Endometrial microvascular endothelial cells (primary cell): ENCODE measurements around the gene ZNF283. TPM values are rescaled to one million over a fixed set of nuclear protein-coding genes. Genes with fewer than 3 reads are reported as not detected.

Experiments used
- in situ Hi-C: cut with HindIII; loops from 2 replicates; pipeline ENCODE4 v1.10.0; 2017; ENCODE audit warnings: low sequenced_read_pairs, low pct_unique_long_range_greater_than_20kb; ENCODE audit errors: inconsistent ontology term
- total RNA-seq: library from RNA; depleted of rRNA; stranded (reverse); fragments of >200 nt; gene quantifications from one replicate; pipeline ENCODE4 v1.2.3, GENCODE V29; 2015; ENCODE audit errors: inconsistent ontology term

ZNF283 gene
- total RNA-seq, result 1.6 TPM

DNA sequence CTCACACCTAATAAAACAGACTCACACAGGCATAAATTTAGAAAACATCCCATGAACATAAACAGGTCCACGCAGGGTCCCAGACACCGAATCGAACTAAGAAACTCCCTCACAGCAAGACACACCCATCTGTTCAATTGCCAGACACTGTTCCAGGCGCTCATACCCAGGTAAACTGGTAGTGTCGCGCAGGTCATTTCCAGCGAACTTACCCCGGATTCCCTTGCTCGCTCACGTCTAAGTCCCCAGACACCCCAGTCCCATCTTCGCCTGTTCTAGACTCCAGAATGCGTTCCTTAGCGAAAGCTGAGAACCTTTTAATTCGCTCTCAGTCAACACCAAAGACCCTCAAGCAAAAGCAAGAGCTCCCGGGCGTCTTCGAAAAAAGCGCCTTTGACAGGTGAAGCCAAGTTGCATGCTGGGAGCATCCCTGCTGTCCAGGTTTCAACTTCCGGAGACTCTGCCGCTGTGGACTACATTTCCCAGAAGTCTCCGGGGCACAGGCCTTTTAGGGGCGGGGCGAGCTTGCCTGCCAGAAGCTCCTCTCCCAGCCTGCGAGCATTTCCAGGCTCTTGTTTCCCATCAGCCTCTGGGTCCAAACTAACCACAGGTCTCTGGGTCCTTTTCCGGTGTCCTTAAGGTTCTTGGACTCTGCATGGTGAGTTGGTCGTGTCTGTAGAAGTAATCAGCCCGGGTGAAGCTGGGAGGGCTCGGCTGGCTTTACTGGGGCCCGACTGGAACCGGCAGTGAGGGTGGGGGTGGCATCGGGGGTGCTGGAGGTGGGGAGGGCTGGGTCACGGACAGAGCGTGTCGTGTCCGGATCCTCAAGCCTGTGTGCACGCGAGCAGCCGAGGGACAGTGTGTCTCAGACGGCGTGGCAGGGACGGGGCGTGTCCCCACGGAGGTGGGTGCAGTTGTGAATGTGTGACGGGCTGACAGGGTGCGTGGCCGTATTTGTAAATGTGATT, at the start of gene ZNF283:
TSS of gene ZNF283 (plus strand) at position 535 of the 968 bp plus-strand sequence. CDS start 6,184 bp downstream, outside the sequence.
- in situ Hi-C loops, result no loop called here

DNA sequence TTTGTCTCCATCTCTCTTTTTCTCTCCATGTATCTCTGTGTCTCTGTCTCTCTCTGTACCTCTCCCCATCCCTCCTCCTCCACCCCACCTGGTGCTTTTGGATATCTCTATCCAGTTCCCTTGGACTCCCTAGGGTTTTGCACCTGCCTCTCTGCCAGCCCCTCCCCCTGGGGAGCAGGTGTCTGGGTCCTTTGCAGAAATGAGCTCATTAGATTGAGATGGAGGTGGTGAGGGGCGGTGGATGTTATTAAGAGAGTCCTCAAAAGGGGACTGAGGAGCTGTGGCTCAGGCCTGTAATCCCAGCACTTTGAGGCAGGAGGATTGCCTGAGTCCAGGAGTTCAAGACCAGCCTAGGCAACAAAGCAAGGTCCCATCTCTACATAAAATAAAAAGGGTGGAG, 48.5 kb upstream of the ZNF283 start:
- in situ Hi-C loops, result no loop called here

DNA sequence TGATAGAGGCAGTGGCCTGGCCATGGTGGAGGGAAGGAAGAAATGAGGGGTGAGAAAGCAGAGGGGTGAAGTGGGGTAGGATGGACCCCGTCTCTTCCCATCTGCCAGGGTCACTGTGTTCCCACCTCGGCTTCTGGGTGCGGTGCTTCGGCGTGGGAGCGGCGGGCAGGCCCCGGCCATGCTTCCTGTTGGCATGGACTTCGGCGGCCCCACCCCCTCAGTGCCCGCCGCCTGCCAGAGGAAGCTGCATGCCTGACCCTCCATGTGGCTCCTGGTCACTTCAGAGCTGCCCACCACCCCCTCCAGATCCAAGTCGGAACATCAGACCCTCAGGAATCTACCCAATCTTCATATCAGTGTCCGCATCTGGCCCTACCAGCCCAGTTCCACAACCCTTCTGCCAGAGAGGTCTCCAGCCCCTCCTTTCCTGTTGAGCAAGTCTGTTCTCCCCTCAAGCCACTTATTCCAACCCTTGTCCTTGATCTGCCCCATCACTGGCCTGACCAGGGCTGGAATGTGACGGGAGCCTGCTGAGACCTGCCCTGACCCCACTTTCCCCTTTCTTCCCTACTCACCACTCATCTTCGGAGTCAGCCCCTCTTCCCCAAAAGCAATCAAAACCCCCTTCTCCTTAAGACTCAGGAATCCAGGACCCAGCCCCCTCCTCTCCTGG, 47.8 kb upstream of the ZNF283 start:
- in situ Hi-C loops, result no loop called here

DNA sequence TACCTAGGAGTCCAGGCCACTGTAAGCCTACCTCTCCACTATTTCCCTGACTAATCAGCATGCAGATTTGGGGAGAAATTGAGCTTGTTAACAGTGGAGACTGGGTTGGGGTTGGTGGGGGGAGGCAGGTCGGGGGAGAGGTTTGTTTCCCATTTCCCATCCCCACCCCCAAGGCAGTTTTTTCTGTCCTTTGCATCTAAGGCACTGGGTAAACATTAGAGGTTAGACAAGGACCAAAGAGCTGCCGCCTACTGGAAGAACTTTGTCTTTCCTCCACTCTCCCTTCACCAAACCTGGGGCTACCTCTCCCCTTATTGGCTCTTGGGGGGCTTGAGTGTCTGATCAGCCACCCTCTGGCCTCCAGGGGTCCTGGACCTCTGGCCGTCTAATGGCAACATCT, 47.3 kb upstream of the ZNF283 start:
- in situ Hi-C loops, result no loop called here

DNA sequence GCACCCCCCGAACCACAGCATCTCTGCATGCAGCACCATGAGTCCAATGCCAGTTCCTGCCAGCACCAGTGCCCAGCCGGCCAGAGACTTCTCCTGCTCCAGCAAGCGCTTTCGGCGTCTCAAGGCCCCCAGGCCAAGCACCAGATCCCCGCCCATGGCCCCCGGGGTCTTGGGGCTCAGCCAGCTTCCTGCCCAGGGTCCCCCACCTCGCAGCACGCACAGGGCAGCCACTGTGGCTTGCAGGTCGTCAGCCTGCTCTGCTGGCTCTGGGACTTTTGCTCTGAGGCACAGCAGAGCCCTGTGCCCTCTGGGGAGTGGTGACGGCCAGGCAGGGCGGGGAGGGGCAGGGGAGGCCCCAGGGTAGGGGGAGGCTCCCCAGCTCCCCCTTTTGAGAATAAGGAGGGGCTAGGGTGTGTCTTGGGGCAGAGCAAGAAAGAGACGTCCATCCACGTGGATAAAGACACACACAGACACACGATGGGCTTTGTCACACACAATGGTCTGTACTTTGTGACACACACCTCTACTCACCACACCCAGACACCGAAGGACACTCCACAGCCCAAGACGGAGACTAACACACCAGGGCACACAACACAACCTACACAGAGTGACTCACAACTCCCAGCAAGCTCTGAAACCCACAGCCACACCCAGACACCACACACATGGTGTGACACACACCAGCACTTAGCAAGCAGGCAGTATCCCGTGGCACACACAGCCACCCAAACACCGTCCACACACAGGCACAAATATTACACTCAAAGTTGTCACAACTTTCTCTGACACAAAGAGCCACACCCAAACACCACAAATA, 46.2 kb upstream of the ZNF283 start, which contains the start of gene KCNN4:
TSS of gene KCNN4 (minus strand) at position 268 of the 820 bp plus-strand sequence. CDS start at position 156, 112 bp downstream.
- in situ Hi-C loops, result no loop called here

DNA sequence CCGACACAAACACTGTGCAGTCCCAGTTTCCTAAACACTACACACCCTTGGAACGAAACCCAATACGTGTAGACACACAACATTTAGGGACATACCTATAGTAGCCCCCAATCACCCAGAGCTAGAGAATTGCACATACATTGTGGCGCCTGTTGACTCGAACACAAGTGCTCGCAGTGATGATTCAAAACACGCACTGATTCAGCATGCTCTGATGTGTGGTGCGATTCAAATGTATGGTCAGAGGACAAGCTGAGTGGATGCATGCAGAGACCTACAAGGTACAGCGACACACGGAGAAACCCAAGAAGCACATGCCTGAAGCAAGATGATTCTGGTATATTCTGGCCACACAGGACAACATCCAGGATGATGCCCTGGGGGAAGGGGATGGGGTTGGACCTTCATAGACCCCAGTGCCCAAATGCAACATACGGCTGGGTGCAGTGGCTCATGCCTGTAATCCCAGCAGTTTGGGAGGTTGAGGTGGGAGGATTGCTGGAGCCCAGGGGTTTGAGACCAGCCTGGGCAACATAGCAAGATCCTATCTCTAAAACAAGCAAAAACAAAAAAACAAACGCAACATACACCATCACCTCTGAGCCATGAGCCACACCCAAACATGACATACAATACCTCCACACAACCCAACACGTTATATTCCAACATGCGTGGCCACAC, 45.4 kb upstream of the ZNF283 start:
- in situ Hi-C loops, result no loop called here

DNA sequence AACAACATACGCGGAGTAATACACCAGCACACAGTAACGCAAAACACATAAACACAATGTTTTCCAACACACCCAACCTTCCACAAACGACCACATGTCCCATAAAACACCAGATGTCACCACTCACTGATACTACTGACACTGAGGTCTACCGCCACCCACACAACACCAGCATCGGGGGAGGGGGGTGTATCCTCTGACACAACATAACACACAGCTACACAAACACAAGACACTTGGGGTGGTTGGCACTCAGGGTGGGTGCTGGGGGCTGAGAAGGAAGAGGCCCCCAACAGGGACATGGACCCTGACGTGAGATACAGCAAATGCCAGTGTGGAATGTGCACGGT, 44.8 kb upstream of the ZNF283 start:
- in situ Hi-C loops, result no loop called here

DNA sequence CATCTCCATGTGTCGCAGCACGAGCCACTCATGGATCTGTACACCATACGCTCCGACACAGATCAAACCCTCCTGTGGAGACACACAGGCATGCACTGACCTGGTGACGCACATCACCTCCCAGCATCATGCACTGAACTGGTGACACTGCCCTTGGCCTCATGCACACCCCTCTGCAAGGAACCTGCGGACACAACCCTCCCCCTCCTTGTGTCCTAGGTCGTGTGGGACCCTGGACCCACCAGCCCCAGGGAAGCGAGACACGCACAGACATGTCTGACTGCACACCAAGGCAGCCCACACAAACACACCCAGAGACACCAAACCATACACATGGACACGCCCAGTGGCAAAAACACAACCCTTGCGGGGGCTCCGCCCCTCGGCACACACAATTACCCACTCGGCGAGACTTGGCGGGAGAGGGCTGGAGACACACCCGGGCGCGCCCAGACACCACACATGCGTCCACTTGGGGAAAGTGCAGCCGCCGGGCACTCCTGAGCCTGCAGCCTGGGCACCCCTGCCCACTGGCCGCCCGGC, 44.4 kb upstream of the ZNF283 start:
- in situ Hi-C loops, result no loop called here

DNA sequence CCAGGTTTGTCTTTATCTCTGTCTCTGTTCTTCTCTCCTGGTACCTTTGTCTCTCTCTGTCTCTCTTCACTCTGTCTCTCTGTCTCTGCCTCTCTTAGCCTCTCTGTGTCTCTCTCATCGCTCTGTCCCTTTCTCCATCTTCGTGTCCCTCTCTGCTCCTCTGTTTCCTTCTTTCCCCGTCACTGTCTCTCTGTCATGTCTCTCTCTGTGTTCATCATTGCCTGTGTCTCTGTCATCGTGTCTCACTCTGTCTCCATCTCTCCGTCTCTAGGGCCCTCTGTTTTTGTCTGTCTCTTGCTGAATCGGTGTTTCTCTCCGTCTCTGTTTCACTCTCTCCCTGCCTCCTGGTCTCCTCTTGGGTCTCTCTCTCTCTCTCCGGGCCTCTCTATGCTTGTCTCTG, 43.5 kb upstream of the ZNF283 start:
- in situ Hi-C loops, result no loop called here

DNA sequence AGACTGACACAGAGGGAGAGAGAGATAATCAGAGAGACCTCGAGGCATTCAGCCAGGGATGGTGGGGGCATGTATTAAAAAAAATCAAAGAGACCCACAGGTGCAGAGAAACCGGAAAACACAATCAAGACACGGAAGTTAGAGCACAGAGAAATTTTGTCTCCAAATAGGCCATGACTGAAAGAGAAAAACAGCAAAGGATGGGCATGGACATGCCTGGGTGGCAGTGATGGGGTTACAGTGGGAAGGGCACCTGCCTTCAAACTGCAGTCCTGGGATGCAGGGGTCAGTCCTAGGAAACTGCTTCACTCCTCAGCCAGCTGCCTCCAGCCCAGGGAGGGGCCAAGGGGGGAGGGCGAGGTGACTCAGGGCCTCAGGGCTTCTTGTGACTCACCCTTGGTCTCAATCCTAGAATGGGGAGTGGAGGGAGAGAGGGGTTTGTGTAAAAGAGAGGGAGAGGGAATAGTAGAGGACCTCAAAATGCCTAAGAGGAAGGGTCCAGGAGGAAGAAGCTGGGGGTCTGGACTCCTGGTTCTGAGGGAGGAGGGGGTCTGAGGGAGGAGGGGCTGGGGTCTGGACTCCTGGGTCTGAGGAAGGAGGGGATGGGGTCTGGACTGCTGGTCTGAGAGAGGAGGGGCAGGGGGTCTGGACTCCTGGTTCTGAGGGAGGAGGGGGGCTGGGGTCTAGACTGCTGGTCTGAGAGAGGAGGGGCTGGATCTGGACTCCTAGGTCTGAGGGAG, 42.7 kb upstream of the ZNF283 start:
- in situ Hi-C loops, result no loop called here

DNA sequence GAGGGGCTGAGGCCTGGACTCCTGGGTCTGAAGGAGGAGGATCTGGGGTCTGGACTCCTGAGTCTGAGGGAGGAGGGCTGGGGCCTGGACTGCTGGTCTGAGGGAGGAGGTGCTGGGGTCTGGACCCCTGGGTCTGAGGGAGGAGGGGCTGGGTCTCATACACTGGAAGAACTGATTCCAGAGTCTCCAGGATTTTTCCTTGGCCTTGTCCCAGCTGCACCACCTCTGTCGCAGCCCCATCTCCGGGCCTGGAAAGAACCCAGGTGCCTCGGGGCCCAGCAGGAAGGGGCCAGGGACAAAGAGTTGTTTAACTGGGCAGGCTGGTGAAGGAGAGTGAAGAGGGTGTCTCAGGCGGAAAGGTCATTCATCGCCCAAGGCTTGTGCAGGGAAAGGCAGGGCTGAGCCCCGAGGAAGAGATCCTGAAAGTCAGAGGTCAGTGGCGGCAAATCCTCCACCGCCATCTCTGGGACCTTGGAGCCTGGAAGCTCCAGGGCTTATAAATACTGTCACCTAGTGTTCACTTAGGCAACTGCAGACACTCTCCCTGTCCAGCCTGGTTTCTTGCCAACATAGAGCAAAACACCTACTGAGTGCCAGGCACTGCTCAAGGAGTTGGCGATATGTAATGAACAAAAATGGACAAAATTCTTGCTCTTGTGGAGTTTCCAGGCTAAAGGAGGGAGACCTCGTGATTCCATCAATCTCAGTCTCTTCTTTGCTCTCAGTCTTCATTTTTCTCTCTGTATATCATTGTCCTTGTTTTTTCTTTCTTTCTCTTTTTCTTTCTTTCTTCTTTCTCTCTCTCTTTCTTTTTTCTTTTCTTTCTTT, 41.9 kb upstream of the ZNF283 start:
- in situ Hi-C loops, result no loop called here

DNA sequence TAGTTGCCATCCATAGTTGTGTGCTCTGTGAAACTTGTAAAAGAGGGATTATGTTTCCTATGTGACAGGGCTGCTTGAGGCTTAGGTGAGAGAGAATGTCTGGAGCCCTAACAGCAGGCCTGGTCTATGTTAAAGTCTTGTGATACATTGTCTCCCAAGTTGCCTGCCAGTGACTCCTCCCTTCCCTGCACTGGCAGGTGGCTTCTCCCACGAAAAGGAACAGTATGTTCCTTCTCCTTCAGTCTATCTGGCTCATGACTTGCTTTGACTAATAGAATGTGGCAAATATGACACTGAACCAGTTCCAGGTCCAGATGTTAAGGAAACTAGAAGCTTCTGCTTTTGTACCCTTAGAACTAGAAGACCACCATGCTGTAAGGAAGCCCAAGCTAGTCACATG, 40.5 kb upstream of the ZNF283 start:
- in situ Hi-C loops, result no loop called here

DNA sequence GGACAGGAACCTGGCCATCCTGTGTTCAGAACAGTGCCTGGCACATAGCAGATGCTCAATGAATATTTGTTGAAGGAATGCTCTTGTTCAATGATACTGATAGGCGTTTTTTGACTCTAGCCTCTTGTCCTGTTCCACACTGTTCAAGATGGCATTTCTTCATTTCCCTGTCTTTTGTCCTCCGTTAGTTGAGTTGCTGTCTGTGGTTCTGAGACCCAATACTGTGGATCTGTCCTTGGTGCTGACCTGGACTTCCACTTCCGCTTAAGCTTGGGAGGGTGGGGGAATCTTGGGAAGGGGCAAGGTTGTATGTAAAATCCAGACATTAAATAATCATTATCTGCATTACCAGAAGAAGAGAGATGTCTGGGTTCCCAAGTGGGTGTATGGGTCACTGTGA, 38.1 kb upstream of the ZNF283 start:
- in situ Hi-C loops, result no loop called here

DNA sequence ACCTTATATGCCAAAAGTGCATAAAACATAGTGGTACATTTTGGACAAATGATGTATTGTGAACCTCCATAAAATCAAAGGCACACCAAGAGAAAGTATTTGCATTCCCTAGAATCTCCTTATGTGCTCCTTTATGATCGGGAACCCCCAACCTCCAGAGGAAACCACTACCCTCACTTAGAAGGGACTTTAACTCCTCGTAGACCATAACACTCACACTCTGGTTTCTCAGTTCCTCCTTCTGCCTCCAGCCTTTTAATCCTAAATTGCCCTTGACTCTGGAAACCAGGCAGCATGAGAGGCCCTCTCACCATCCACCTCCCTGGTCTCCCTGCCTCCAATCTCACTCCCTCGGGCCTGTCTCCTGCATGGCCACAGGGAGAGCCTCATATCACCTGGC, 36.5 kb upstream of the ZNF283 start:
- in situ Hi-C loops, result no loop called here

DNA sequence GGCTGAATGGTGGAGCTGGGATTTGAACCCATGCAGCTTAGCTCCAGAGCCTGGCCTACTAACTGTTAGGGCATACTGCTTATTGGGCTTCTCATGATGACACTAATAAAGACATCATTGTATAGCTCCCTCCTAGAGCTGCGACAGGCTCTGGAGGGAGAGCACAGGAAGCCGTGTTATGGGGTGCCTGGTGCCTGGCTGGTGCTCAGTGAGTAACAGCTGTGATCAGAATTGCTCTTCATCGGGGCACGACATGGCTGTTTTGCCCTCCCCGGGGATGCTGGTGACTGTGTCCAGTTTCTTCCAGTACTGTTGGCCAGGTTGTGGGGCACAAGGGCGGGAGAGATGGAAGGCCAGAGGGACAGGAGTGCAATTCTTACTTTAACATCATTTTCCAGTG, 30.0 kb upstream of the ZNF283 start:
- in situ Hi-C loops, result no loop called here

DNA sequence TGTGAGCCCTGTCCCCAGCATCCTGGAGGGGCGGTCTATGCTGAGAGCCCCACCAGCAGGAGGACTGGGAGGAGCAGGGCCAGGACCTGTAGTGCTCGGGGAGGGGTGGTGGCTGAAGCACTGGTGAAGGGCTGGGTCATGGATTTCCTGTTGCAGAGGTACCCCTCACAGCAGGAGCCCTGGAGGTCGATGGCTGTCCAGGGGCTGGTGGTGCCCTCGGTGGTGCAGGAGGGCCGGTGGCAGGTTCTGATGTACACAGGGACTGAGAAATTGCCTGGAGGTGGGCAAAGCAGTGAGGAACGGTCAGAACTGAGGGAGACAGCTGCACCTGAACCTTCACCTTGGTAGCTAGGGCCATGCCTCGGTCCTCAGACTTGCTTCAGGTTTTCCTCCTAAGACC, 29.6 kb upstream of the ZNF283 start:
- in situ Hi-C loops, result no loop called here

DNA sequence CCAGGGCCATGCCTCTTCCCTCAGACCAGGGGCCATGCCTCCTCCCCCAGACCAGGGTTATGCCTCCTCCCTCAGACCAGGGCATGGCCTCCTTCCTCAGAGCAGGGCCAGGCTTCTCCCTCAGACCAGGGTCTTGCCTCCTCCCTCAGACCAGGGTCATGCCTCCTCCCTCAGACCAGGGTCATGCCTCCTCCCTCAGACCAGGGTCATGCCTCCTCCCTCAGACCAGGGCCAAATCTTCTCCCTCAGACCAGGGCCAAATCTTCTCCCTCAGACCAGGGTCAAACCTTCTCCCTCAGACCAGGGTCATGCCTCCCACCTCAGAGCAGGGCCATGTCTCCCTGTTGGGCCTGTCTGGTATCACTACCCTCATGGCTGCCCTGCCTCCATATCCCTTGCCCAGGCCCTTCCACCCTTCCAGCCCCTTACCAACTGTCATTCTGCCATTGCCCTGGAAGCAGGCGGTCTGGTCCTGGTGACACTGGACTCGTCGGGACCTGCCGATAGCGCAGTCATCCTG, 29.0 kb upstream of the ZNF283 start:
- in situ Hi-C loops, result no loop called here
